HT-29 (cell line): Measurements from ENCODE around the gene MAPK8IP2. TPM values are rescaled to one million over a fixed set of nuclear protein-coding genes. Genes with fewer than 3 reads are reported as not detected.

Experiments used
- DNase-seq: peaks from one replicate; pipeline ENCODE4 v3.0.0-alpha.2; 2015; ENCODE audit warnings: low spot score
- total RNA-seq: library from RNA; depleted of rRNA; stranded (reverse); fragments of >200 nt; shearing (Covaris generic); gene quantifications from 2 replicates; pipeline ENCODE4 v1.2.3, GENCODE V29; 2014

Gene MAPK8IP2
- total RNA-seq, 1 experiment from 2014 or later, result not detected

DNA sequence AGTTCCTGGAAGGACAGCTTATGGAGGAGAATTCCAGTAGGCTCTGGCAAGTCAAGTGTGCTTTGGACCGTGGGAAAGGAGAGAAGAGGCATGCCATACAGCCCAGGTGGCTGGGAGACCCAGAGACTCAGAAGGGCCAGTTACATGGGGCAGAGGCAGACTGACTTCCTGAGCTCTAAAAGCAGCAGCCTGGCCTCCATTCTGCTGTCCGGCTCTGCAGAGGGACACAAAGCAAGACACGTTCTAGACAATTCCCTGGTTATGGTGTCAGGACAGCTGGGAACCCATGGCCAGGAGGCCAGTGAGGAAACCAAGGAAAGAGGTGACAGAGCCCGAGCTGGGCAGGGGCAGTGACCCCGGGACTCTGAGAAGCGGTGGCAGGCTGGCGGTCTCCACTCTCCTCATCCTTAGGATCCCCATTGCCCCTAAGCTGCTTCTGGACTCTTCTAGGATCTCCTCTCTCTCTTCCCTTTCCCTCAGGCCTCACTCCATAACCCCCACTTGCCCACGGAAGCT lies 25.1 kb upstream of the MAPK8IP2 start:
- no peak for DNase-seq

DNA sequence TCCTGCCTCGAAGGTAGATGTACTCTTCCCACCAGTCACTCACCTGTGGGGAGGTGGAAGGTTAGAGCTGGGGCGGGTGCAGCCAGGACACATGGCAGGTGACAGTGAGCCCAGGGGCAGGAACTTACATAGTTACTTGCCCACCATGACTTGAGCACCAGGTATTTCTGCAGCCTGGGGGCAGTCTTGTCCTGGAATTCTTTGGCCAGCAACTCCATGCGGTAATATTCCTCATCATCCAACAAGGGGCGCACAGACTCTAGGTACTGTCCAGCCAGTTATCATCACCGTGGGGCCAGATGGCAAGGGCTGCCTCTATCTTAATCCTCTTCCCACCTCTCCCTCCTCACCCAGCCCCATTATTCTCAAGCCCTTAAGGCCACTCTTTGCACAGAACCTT lies 24.5 kb upstream of the MAPK8IP2 start:
- DNase-seq, result peak; percentile 57

DNA sequence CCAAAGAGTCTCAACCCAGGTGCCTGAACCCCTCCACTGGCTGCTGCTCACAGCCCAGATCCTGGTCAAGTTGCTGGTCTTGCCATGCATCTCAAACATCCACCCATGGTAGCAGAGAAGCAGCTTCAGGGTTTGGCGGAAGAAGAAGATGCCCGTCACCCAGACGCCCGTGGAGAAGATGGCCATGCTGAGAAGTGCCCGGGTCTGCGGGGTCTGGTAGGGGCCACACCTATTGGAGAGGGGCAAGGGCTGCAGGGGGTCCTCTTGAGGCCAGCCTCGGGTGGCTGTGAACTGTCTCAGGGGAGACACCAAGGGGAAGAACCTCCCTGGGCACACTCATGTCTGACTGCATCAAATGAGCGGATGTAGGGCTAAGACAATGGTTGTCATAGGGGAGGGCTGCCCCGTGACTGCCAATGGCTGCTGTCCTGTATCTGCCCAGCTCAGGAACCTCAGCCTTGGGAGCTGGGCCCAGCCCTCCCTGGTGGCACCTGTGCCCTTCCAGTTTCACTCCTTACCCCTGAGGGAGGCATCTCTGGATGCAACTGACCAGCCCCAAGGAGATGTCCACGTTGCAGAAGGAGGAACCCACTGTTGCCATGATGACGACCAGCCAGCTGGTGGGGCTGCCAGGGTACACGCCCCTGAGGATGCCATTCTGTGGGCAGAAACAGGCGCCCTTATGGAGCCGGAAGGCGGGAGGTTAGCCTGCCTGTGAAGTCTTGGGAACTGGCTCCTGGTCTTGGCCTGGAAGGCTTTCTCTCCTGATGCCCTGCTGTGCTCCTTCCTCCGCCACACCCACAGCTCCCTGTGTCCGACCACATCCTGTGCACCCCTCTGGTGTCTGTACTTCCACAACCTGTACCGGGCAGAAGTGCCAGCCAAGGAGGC lies 23.5 kb upstream of the MAPK8IP2 start:
- DNase-seq, result no peak

DNA sequence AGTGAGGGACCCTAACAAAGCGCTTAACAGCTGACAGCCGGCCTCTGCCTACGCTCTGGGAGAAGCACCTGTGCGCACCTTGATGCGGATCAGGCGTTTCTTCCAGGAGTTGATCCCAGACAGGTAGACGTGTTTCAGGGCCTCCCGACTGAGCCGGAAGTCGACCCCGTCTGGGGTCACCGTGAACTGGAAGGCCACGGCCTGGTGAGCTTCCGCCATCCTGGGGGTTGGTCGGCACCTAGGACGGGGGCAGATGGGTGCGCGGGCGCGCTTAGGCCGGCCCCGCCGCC lies 23.0 kb upstream of the MAPK8IP2 start:
- DNase-seq, result no peak

DNA sequence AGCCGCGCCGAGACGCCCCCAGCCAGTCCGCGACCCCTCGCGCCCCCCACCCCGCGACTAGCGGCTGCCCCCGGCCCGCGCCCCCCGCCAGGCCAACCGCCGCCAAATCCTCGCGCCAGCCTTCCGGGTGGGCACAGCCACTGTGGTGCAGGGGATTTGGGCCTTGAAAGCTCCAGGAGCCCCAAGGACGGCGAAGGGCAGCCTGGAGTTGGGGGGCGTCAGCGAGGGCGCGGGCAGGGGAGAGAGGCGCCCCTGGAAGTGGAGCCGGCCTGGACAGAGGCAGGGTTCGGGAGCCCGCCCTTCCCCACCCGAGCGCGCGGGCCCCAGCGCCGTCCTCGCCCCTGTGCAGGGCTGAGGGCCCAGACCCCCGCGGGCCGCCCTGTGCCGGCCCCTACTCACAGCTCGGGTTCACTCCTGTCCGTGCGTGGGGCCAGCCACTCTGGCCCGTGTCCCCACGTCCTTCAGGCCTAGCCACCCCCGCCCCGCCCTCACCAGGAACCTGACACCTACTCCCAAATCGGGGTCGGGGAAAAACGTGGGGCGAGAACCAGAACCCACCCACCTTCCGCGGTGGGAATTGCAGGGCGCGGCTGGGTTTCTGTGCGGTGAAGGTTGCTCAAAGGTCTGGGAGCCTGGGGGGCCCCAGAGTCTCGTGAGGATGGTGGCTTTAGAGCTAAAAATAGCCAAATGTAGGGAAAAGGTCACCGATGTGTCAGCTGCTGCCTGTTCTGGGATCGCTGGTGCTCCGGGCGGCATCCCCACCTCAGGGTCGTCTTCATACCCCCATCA lies 22.4 kb upstream of the MAPK8IP2 start, which contains the start of gene CPT1B:
TSS of gene CPT1B (minus strand) at position 441 of the 789 bp plus-strand sequence. CDS start 512 bp downstream, outside the sequence.
- DNase-seq, result no peak

DNA sequence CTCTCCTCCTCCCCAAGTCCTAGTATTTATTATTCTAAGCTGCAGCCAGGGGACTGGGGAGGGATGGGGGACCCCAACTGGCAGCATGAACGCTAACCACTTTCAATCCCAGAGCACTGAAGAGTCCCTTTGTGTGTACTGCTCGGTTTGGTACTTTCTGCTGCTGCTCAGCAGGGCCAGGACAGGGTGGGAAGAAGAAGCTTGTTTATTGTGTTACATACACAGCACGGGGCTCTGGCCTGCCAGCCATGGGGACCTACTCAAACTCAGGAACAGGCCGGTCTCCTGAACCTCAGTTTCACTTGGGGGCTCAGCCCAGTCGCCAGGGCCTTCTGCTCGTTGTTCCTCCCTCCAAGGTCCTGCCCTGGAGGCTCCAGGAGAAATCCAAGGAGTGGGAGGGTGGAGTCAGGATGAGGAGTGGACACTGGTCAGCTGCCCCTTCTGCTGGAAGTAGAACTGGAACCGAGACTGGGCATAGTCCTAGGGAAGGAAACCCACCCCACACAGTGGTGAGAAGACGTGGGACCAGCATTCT lies 21.8 kb upstream of the MAPK8IP2 start:
- no peak for DNase-seq

DNA sequence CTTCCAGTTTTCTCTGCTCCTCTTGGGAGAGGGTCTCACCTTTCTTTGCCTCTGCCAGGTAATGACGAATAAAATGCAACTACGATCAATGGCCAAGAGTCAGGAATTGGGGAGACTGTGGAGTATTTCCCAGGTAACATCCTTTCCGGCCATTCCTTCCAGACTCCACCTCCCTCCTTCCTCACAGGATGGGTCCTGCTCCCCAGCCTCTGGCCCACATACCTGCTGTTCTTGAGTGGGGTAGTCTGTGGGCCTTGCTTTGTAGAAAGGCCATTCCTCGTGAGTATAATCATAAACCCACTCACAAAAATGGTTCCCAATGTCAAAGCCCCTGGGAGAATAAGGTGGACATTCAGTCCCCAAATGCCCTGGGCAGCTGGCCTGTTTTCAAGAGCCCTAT lies 20.8 kb upstream of the MAPK8IP2 start:
- no peak for DNase-seq

DNA sequence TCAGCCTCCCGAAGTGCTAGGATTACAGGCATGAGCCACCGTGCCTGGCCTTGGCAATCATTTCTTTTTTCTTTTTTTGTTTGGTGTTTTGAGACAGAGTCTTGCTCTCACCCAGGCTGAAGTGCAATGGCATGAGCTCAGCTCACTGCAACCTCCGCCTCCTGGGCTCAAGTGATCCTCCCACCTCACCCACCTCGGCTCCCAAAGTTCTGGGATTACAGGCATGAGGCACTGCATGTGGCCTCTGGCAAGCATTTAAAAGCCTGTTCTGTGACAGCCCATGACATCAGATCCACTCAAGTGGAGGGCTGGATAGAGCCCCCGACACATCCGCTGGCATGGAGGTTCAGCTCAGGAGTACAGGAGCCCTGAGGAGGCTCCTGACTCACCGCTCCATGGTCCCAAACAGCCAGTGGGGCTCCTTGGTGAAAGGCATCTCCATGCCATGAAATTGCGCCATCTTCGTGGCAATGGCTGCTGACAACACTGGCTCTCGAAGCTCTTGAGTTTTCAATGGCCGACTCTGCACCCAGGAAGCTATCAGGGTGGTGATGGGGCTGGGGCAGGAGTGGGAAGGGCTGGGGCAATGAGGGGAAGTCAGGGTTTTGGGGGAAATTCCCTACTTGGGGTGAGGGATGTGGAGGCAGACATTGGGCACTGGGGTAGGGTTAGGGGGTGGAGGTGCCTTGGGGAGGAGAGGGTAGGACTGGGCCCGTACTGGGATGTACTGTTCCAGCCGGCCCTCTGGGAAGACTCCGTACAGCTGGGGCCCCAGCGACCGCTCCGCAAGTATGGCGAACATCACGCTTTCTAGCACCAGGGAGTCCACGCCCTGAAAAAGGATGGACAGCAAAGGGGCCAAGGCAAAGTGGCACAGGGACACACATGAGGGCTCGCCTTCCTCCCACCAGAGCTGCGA lies 19.3 kb upstream of the MAPK8IP2 start:
- DNase-seq, result no peak

DNA sequence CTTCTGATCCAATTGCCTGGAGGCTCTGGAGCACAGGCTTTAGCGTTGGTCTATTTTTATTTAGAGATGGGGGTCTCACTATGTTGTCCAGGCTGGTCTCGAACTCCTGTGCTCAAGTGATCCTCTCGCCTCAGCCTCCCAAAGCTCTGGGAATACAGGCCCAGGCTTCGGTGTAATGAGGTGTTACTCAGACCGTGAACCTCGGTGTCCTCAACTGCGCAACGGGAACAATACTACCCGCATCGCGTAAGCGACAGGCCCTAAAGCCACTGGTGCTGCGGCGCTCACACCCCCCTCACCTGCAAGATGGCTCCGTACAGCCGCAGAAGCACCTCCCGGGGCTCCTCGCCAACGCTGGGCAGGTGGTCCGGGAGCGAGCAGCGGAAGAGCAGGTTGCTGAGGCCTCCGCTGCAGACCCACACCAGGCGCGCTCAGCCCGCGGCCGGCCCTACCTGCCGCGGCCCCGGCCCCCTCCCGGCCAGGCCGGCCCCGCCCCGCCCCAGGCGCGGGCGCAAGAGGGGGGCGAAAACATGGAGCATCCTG lies 18.6 kb upstream of the MAPK8IP2 start:
- DNase-seq, result no peak

DNA sequence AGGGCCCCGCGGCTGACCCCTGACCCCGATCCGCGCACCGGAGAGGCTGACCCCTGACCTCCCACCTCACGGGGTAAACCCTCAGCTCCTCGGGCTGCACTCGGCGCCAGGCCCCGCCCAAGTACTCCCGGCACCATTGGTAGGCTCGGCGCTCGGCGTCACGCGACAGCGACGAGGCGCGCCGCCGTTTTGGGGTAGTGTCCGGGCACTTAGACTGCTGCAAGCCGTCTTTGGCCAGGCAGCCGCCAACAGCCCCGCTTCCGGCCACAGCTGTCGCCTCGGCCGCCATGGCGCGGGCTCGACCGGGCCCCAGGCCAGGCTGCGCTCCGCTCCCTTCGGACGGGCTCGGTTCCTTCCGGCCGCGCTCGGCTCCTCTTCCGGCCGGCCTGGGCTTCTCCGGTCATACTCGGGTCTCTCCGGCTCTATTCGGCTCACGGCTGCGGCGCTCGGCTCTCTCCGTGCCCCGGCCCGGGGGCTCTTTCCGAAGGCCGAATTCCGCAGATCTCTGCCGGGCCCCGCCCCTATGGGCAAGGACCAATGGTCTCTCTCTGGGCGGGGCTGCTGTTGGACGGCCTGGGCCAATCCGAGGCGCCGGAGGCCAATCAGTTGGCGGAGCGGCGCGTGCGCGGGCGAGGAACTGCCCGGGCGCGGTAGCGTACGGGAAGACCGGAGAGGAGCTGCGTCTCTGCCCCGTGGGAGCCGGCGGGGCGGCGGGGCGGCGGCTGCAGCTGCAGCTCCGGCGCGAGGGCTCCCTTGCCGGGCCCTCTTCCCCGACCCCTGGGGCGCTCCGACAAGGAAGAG lies 17.9 kb upstream of the MAPK8IP2 start, which contains the start of gene CHKB:
TSS of gene CHKB (minus strand) at position 357 of the 801 bp plus-strand sequence. CDS start at position 289, 68 bp downstream.
- DNase-seq, result peak; percentile 91

DNA sequence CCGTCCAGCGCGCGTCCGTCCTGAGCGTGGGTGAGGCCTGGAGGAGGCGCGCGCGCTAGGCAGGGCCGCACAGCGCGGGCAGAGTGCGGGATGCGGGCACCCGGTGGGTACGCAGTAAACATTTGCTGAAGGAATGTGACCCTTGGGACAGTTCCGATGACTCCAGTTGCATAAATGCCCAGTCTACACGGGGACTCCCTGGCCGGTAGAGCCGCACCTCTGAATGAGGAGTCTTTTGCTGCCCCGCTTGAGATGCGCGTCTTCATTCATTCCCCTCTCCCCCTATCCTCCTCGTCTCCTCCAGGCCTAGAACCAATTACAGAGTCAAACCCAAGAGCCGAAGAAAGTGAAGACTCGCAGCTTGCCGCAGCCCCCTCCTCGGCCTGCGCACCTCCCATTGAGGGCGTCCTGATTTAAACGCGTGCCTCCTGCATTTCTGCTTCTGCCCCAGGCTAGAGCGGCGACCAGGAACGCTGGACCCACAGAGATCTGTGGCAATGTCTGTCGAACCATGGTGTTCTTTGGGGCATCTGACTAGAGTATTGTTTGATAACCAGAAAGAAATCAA lies 17.2 kb upstream of the MAPK8IP2 start:
- DNase-seq, result no peak

DNA sequence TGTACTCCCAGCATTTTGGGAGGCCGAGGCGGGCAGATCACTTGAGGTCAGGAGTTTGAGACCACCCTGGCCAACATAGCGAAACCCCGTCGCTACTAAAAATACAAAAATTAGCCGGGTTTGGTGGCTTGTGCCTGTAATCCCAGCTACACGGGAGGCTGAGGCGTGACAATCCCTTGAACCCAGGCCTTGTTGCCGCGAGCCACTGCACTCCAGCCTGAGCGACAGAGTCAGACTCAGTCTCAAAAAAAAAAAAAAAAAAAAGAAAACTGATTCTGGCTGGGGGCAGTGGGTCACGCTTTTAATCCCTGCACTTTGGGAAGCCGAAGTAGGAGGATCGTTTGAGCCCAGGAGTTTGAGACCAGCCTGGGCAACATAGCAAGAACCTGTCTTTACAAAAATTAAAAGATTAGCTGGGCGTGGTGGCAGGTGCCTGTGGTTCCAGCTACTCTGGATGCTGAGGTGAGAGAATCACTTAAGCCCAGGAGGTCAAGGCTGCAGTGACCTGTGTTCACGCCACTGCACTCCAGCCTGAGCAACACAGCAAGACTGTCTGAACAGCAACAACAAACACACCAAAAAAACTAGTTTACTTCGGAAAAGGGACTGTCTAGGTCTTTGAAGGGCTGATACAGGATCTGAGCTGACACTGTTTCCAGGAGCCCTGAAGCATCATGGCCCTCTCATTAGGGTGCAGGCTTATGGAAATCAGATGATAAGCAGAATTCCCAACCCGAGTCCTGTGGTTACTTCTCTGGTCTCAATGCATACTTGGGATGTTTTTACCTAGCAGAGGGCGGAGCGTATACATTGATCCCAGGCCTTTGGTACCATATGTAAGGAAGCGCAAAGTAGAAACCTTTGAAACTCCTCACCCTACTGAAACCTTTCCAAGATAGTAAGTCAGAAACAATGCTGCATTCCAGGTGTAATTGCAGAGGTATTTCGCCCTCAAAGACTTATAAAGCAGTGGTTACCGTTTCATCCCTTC lies 16.2 kb upstream of the MAPK8IP2 start:
- peak; percentile 16 for DNase-seq

DNA sequence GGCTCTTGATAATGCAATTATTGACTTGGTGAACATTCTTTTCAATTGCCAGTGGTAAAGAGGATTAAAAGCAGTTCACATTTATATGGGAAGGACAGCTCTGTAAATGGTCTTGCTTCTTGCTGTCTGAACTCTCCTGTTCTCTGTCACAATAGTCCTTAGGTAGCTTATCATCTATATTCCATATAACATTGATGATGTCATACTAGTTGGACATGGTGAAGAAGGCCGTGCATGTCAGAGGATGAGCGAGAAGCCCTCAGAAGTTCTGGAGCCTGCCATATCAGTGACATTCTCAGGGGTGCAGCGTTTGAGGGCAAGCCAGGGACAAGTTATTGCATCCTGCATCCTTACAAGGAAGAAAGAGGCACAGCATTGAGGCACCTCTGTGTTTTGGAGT lies 15.4 kb upstream of the MAPK8IP2 start:
- no peak for DNase-seq

DNA sequence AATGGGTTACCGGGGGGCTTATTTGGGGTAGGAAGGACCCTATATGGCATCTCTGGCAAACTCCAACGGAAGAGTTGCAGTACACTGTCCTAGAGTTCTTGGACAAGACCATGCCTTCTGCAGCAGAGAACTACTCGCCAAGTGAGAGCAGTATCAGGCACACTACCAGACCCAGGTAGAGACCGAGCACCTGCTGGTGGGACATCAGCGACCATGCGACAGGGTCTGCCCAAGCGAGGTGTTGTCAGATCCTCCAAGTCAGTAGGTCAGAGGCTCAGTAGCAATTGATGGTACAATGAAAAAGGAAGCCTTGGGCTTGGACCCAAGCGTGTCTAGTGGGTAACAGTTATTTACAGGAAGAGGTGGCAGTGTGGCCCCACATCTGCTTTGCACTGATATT lies 14.8 kb upstream of the MAPK8IP2 start:
- no peak for DNase-seq

DNA sequence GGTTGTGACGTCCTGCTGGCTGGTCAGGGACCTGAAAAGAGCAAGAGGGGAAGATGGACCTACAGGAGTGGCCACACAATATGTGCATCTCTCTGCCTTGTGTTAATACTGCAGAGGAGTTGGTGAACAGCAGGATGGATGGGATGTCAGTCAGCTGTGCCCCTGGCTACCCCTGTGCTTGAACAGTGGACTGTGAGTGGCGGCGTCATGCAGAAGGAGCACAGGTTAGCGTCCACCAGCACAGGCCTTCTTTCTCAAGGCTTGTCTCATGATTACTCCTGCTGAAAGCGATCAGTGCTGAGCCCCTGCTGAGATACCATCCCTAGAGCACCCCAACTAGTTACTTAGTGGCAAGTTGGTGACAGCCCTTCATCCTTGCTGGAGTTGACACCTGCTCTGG lies 14.2 kb upstream of the MAPK8IP2 start:
- DNase-seq, result no peak

DNA sequence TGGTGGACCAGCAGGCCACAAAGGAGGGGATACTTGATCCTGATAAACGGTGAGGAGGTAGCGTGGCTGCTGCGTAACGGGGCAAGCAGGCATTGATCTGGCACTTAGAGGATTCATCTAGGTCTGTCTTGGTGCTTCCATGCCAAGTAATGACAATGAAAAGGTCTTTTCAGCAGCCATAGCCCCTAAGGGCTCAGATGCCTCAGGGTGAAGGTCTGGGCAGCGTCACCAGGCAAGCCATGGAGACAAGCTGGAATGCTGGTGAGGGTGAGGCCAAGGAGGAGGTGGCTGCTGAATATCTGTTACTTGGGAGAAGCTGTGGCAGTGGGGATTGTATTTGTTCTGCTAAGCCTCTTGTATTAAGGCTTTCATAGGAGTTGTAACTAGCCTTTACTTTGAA lies 13.2 kb upstream of the MAPK8IP2 start:
- DNase-seq, result no peak

DNA sequence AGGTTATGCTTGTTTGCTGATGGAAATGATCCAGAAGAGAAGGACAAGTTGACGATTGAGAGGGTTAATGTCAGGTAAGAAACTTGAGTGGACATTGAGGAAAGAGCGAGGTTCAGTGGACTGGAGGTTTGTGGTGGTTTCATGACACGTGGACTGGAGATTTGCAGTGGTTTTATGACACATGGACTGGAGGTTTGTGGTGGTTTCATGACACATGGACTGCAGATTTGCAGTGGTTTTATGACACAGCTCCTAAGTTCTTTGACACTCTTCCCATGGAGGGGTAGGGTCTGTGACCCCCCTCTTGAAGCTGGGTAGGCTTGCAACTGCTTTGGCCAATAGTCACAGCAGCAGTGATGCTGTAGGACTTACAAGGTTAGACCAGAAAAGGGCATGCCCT lies 5.4 kb upstream of the MAPK8IP2 start:
- DNase-seq, result no peak

DNA sequence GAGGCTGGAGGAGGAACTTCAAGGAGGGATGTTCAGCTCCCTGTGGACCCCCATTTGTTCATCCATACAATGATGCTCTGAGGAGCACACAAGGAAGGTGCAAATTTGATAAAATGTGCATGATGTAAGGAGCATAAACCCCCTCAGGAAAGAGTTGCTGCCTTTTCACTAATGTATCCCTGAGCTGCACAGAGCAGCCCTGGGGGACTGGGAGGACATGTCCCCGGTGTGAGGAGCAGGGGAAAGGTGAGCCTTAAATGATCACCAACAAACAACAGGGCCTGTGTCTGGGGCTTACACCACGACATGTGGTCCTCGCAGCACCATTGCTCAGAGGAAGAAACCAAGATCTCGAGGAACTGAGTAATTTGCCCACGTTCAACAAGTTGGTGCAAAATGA lies 3.5 kb upstream of the MAPK8IP2 start:
- DNase-seq, result no peak
